ENCODE results near the gene CAMTA1. TPM values are rescaled to one million over a fixed set of nuclear protein-coding genes. Genes with fewer than 3 reads are reported as not detected.

Gene CAMTA1
- total RNA-seq, 1 experiment from 2014 or later, result 82.2 TPM

GRCh38 chr1:7754234-7754633 is 969.0 kb downstream of the CAMTA1 start:
- no peaks in the 10 kb centered on the region for H3K27me3 ChIP-seq (ENCODE audit: control insufficient read depth, insufficient read depth, low read length)
- intact Hi-C loops (cut with micrococcal nuclease; ENCODE audit: unreplicated experiment) (no loop called here), in situ Hi-C loops (cut with HindIII; ENCODE audit: low pct_unique_long_range_greater_than_20kb, low sequenced_read_pairs) (no loop called here)
- H3K9me3 ChIP-seq (ENCODE audit: control insufficient read depth, insufficient read depth, low read depth, low read length), result no peaks in the 10 kb centered on the region
- H3K4me3 ChIP-seq (ENCODE audit: low read depth in 2 of 2, low read length in 2 of 2), result no peak overlapping the region
- ChIA-PET CTCF (interaction anchor here (0.6 to 5.3 kb wide), 3 partner anchors 71 to 147 kb away, joined by 3 to 135 read pairs (median 5); no protein-coding TSS in a partner anchor), POLR2A (no interaction called here)
- H3K4me1 ChIP-seq (ENCODE audit: control insufficient read depth, insufficient read depth, low read length), result peaks cover 3% of the 10 kb centered on the region; the same call in 1 of the 2 replicates
- H3K36me3 ChIP-seq (ENCODE audit: control insufficient read depth, insufficient read depth, low read length), result no peaks in the 10 kb centered on the region
- DNase-seq (ENCODE audit: low read depth, low spot score) (no peak), ATAC-seq (no peak)
- no peak overlapping the region for H3K27ac ChIP-seq (ENCODE audit: low read length)
- no TSS peak for BruUV-seq (replicated peaks)
- TF ChIP-seq REST (IDR thresholded peaks at IDR 0.05; ENCODE audit: insufficient read depth in 1 of 2, low read depth in 2 of 2, low read length in 1 of 2) (no peak), TCF7L2 (IDR thresholded peaks at IDR 0.05; ENCODE audit: low read depth, low read length) (no peak), CTCF (IDR thresholded peaks at IDR 0.05) (no peak), POLR2AphosphoS5 (IDR thresholded peaks at IDR 0.05; ENCODE audit: low read depth, low read length) (no peak), SIN3A (IDR thresholded peaks at IDR 0.05; ENCODE audit: borderline replicate concordance, insufficient read depth, low read depth, low read length) (no peak)

GRCh38 chr1:7755448-7755847 is 970.2 kb downstream of the CAMTA1 start:
- BruUV-seq (replicated peaks), result no TSS peak
- intact Hi-C loops (cut with micrococcal nuclease; ENCODE audit: unreplicated experiment), result no loop called here
- no peaks in the 10 kb centered on the region for H3K9me3 ChIP-seq (ENCODE audit: control insufficient read depth, insufficient read depth, low read depth, low read length)
- no peaks in the 10 kb centered on the region for H3K36me3 ChIP-seq (ENCODE audit: control insufficient read depth, insufficient read depth, low read length)
- in situ Hi-C loops (cut with HindIII; ENCODE audit: low pct_unique_long_range_greater_than_20kb, low sequenced_read_pairs), result no loop called here
- peaks cover 3% of the 10 kb centered on the region; the same call in 1 of the 2 replicates for H3K4me1 ChIP-seq (ENCODE audit: control insufficient read depth, insufficient read depth, low read length)
- ATAC-seq (peak; percentile 70; the same call in 1 of the 2 replicates), DNase-seq (ENCODE audit: low read depth, low spot score) (no peak)
- no peaks in the 10 kb centered on the region for H3K27me3 ChIP-seq (ENCODE audit: control insufficient read depth, insufficient read depth, low read length)
- H3K4me3 ChIP-seq (ENCODE audit: low read depth in 2 of 2, low read length in 2 of 2), result no peak overlapping the region
- no peak overlapping the region for H3K27ac ChIP-seq (ENCODE audit: low read length)
- peak; percentile 45 for TF ChIP-seq CTCF (IDR thresholded peaks at IDR 0.05)
- no peak for TF ChIP-seq REST (IDR thresholded peaks at IDR 0.05; ENCODE audit: insufficient read depth in 1 of 2, low read depth in 2 of 2, low read length in 1 of 2)
- CTCF ChIA-PET, result interaction anchor here (0.6 to 5.3 kb wide), 3 partner anchors 35 to 88 kb away, joined by 3 to 135 read pairs (median 13); no protein-coding TSS in a partner anchor
- POLR2A ChIA-PET, result interaction anchor here (0.7 kb wide), 1 partner anchor 92 kb away, joined by 7 read pairs; no protein-coding TSS in a partner anchor
